SJSA1 (cell line): Measurements from ENCODE around the gene RARB. TPM values are rescaled to one million over a fixed set of nuclear protein-coding genes. Genes with fewer than 3 reads are reported as not detected.

ENCODE experiments used
- DNase-seq, 2 experiments: peaks; one replicate each; pipeline ENCODE4 v3.0.0-alpha.2; 2015 to 2020; ENCODE audit warnings: low spot score in 2 of 2, low read depth in 1 of 2
- H3K27ac ChIP-seq: fragments of 250-450 bp; sonication (Bioruptor Pico); 2 replicates; pipeline ENCODE4 v1.5.1; 2020; ENCODE audit warnings: mild to moderate bottlenecking, moderate library complexity
- H3K27me3 ChIP-seq: fragments of 250-450 bp; sonication (Bioruptor Pico); replicated peaks from 2 replicates; pipeline ENCODE4 v1.5.1; 2020; ENCODE audit warnings: mild to moderate bottlenecking, moderate library complexity
- H3K36me3 ChIP-seq: fragments of 250-450 bp; sonication (Bioruptor Pico); 2 replicates; pipeline ENCODE4 v1.5.1; 2020; ENCODE audit warnings: mild to moderate bottlenecking
- H3K4me1 ChIP-seq: fragments of 250-450 bp; sonication (Bioruptor Pico); replicated peaks from 2 replicates; pipeline ENCODE4 v1.6.1; 2021; ENCODE audit warnings: mild to moderate bottlenecking
- H3K4me3 ChIP-seq: fragments of 250-450 bp; sonication (Bioruptor Pico); 2 replicates; pipeline ENCODE4 v1.5.1; 2020; ENCODE audit warnings: mild to moderate bottlenecking
- H3K9me3 ChIP-seq: fragments of 250-450 bp; sonication (Bioruptor Pico); replicated peaks from 2 replicates; pipeline ENCODE4 v1.5.1; 2020; ENCODE audit warnings: mild to moderate bottlenecking
- total RNA-seq: library from RNA; depleted of rRNA; stranded (reverse); fragments of >200 nt; shearing (Covaris generic); gene quantifications from 2 replicates; pipeline ENCODE4 v1.2.3, GENCODE V29; 2014

Gene RARB
- total RNA-seq, 1 experiment from 2014 or later = 11.7 TPM

- Histone ChIP-seq H3K4me1 (peaks cover 6% of the 10 kb centered on the region; the same call in 1 of the 2 replicates), H3K27ac (no peak overlapping the region), H3K4me3 (no peak overlapping the region), H3K36me3 (peaks cover 54% of the 10 kb centered on the region), H3K9me3 (no peaks in the 10 kb centered on the region), H3K27me3 (no peaks in the 10 kb centered on the region)
- no peak for DNase-seq
Observed at GRCh38 chr3:25603703-25604102, 175.6 kb downstream of the RARB start.

DNA sequence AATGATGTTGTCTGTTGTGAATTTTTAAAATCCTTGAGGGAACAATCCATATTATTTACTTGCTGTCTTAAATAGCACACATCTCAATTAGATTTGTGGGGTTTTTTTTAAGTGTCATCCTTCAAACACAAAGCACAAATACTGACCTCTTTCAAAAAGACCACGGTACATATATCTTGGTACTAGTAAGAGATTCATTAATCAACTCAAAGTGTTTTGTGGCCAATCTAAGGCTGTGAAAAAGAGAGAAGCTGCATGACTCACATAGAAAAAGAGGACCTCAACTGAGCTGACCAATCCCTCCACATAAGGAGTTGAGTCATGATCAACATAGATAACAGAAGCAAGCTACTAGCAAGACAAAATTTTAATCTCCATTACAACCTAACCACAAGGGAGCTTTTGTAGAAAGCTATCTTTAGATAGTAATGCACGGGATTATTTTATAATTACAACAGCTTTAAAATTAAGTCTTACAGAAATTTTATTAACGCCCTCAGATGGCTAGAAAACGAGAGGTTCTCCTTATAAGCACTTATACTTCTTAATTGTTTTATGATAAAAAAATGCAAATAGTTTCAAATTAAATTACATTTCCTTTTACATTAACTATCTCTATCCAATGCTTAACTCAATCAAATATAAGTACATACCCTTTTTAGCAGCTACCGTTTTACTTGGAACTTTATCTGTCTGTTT is 176.2 kb downstream of the RARB start:
- Histone ChIP-seq H3K27ac (no peak overlapping the region), H3K9me3 (no peaks in the 10 kb centered on the region), H3K27me3 (no peaks in the 10 kb centered on the region), H3K4me3 (no peak overlapping the region), H3K36me3 (peaks cover 55% of the 10 kb centered on the region), H3K4me1 (peaks cover 6% of the 10 kb centered on the region; the same call in 1 of the 2 replicates)
- peak in 1 of 2 experiments; percentile 33 for DNase-seq

GRCh38 chr3:25610167-25610566 is 182.1 kb downstream of the RARB start:
- Histone ChIP-seq H3K9me3 (no peaks in the 10 kb centered on the region), H3K4me3 (no peak overlapping the region), H3K27ac (no peak overlapping the region), H3K27me3 (no peaks in the 10 kb centered on the region), H3K4me1 (no peaks in the 10 kb centered on the region), H3K36me3 (peaks cover 54% of the 10 kb centered on the region)
- no peak for DNase-seq

DNA sequence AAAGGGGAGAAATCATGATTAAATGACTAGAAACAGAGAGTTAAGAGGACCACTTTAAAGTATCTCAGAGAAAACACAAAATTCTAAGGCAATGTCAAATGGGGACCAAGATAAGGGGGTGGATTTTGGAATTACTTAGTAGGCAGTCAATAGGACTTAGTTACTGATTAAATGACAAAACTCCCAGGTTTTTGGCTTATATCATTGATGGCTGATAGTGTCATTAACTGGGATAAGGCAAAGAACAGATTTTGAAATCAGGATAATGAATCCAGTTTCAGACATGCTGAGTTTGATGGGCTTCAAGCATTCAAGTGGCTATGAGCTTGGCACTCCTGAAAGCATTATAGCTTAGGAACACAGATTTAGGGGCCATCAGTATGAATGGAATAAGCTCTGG is 182.7 kb downstream of the RARB start:
- Histone ChIP-seq H3K9me3 (no peaks in the 10 kb centered on the region), H3K4me1 (no peaks in the 10 kb centered on the region), H3K27ac (no peak overlapping the region), H3K4me3 (no peak overlapping the region), H3K27me3 (no peaks in the 10 kb centered on the region), H3K36me3 (peaks cover 54% of the 10 kb centered on the region)
- DNase-seq = no peak

- H3K36me3 ChIP-seq = peaks cover 54% of the 10 kb centered on the region
Observed at GRCh38 chr3:25611193-25611592, 183.1 kb downstream of the RARB start.

DNA sequence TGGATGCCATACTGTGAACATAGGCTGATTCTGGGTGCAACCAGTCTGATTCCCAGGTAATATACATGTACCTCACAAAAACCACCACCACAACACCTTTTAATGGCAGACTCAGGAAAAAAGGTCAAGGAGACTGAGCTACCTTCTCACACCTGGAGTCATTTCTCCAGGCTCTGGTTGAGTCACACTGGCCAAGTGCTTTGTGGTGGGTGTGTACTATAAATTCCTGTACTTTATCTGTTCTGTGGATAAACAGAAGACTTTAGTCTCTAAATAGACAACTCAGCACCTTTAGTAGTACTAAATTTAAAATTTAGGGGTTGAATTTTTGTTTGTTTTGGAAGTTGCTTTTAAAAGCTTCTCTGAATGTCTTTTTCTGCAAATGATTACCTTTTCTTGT is 190.0 kb downstream of the RARB start:
- Histone ChIP-seq H3K4me1 (no peaks in the 10 kb centered on the region), H3K27me3 (no peaks in the 10 kb centered on the region), H3K4me3 (no peak overlapping the region), H3K36me3 (peaks cover 31% of the 10 kb centered on the region), H3K9me3 (no peaks in the 10 kb centered on the region), H3K27ac (no peak overlapping the region)
- no peak for DNase-seq

More at GRCh38 chr3:25611193-25611592, 183.1 kb downstream of the RARB start:
- Histone ChIP-seq H3K4me1 (no peaks in the 10 kb centered on the region), H3K27me3 (no peaks in the 10 kb centered on the region), H3K4me3 (no peak overlapping the region), H3K9me3 (no peaks in the 10 kb centered on the region), H3K27ac (no peak overlapping the region)
- DNase-seq = no peak

- Histone ChIP-seq H3K4me1 (no peaks in the 10 kb centered on the region), H3K27ac (no peak overlapping the region), H3K9me3 (no peaks in the 10 kb centered on the region), H3K27me3 (no peaks in the 10 kb centered on the region), H3K4me3 (no peak overlapping the region), H3K36me3 (peaks cover 33% of the 10 kb centered on the region)
- DNase-seq = no peak
Observed at GRCh38 chr3:25619382-25619781, 191.3 kb downstream of the RARB start.

GRCh38 chr3:25620493-25620892 is 192.4 kb downstream of the RARB start:
- H3K27me3 ChIP-seq = no peaks in the 10 kb centered on the region
- no peak overlapping the region for H3K4me3 ChIP-seq
- no peak overlapping the region for H3K27ac ChIP-seq
- H3K4me1 ChIP-seq = no peaks in the 10 kb centered on the region
- no peaks in the 10 kb centered on the region for H3K9me3 ChIP-seq
- H3K36me3 ChIP-seq = peaks cover 37% of the 10 kb centered on the region
- DNase-seq = no peak

DNA sequence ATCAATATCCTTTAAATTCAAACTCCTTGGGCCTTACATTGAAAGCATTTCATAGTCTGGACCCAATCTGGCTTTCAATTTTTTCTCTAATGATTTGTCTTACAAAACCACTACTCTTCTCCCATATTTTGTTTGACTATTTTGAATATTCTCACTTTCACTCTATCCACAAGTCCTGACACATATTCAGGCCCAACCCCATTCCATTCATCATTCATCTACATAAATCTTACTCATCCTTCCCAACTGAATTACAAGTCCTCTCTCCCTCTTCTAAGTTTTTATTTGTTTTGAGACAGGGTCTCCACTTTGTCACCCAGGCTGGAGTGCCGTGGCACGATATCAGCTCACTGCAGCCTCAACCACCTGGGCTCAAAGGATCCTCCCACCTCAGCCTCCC is 193.0 kb downstream of the RARB start:
- no peak for DNase-seq
- H3K9me3 ChIP-seq = no peaks in the 10 kb centered on the region
- H3K4me1 ChIP-seq = no peaks in the 10 kb centered on the region
- peaks cover 37% of the 10 kb centered on the region for H3K36me3 ChIP-seq
- H3K4me3 ChIP-seq = no peak overlapping the region
- H3K27ac ChIP-seq = no peak overlapping the region
- H3K27me3 ChIP-seq = no peaks in the 10 kb centered on the region

GRCh38 chr3:25631989-25632388 is 203.9 kb downstream of the RARB start:
- Histone ChIP-seq H3K27me3 (no peaks in the 10 kb centered on the region), H3K36me3 (peaks cover 40% of the 10 kb centered on the region), H3K4me3 (no peak overlapping the region), H3K9me3 (no peaks in the 10 kb centered on the region), H3K4me1 (no peaks in the 10 kb centered on the region), H3K27ac (no peak overlapping the region)
- no peak for DNase-seq

GRCh38 chr3:25633919-25634318 is 205.9 kb downstream of the RARB start:
- Histone ChIP-seq H3K9me3 (no peaks in the 10 kb centered on the region), H3K4me3 (no peak overlapping the region), H3K36me3 (peaks cover 26% of the 10 kb centered on the region), H3K27ac (no peak overlapping the region), H3K27me3 (no peaks in the 10 kb centered on the region), H3K4me1 (no peaks in the 10 kb centered on the region)
- DNase-seq = no peak

DNA sequence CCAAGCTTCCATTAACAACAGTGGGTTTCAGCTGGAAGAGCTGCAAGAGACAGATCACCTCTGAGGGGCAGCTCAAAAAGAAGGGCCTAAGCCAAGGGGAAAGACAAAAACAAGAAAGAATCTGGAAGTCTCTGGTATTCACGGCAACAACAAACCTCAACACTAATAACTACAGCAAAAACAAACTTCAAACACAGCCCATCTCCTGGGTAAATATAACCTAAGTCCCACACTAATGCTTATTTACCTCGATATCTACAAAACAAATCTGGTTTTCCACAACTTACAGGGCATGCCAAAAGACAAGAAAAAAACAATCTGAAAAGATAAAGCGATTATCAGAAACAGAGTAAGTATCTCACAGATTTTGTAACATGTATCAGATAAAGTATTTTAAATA is 207.0 kb downstream of the RARB start:
- H3K9me3 ChIP-seq = no peaks in the 10 kb centered on the region
- H3K27me3 ChIP-seq = no peaks in the 10 kb centered on the region
- H3K4me1 ChIP-seq = no peaks in the 10 kb centered on the region
- H3K27ac ChIP-seq = no peak overlapping the region
- no peak overlapping the region for H3K4me3 ChIP-seq
- peaks cover 23% of the 10 kb centered on the region for H3K36me3 ChIP-seq
- DNase-seq = no peak
